Neural cell (in vitro differentiated cells): ENCODE measurements around the gene MAEA. TPM values are rescaled to one million over a fixed set of nuclear protein-coding genes. Genes with fewer than 3 reads are reported as not detected.
A peak's percentile ranks its signal among the peaks of the same experiment; 100 is the strongest.

ENCODE experiments used
- H2AFZ ChIP-seq: fragments of 200-600, 300-800 bp; sonication (generic), shearing (Covaris generic); 2 replicates; pipeline ENCODE4 v1.6.0; 2014; ENCODE audit warnings: low read depth, mild to moderate bottlenecking, antibody characterized with exemption, low read length, moderate library complexity
- H3F3A ChIP-seq: fragments of 200-600 bp; shearing (Covaris generic); 2 replicates; pipeline ENCODE4 v1.6.1; 2016; ENCODE audit warnings: mild to moderate bottlenecking, moderate library complexity, mixed read lengths, antibody characterized with exemption, low read length; ENCODE audit not compliant: insufficient read depth, poor library complexity, severe bottlenecking
- H3K27ac ChIP-seq: fragments of 200-600, 300-800 bp; sonication (generic), shearing (Covaris generic); 2 replicates; pipeline ENCODE4 v1.5.1; 2014; ENCODE audit warnings: mild to moderate bottlenecking, low read length, moderate library complexity
- H3K27me3 ChIP-seq: fragments of 300-800, 200-600 bp; sonication (generic), shearing (Covaris generic); 2 replicates; pipeline ENCODE4 v1.6.0; 2014; ENCODE audit warnings: mild to moderate bottlenecking, low read depth, low read length, moderate library complexity; ENCODE audit not compliant: insufficient read depth
- H3K36me3 ChIP-seq: fragments of 300-800, 200-600 bp; sonication (generic), shearing (Covaris generic); 2 replicates; pipeline ENCODE4 v1.5.1; 2014; ENCODE audit warnings: mild to moderate bottlenecking, antibody characterized with exemption, low read length, moderate library complexity; ENCODE audit not compliant: insufficient read depth
- H3K4me2 ChIP-seq: fragments of 300-800, 200-600 bp; sonication (generic), shearing (Covaris generic); 2 replicates; pipeline ENCODE4 v1.6.0; 2014; ENCODE audit warnings: mild to moderate bottlenecking, low read length
- H3K4me3 ChIP-seq: fragments of 300-800, 200-600 bp; sonication (generic), shearing (Covaris generic); 2 replicates; pipeline ENCODE4 v1.5.1; 2014; ENCODE audit warnings: mild to moderate bottlenecking, low read length, moderate library complexity
- H3K79me2 ChIP-seq: fragments of 200-600 bp; shearing (Covaris generic); replicated peaks from 2 replicates; pipeline ENCODE4 v1.6.0; 2014; ENCODE audit warnings: mild to moderate bottlenecking, low read length, moderate library complexity; ENCODE audit not compliant: insufficient read depth
- H3K9ac ChIP-seq: fragments of 300-800, 200-600 bp; sonication (generic), shearing (Covaris generic); 2 replicates; pipeline ENCODE4 v1.6.1; 2016; ENCODE audit warnings: mild to moderate bottlenecking, low read length, mixed read lengths
- H3K9me2 ChIP-seq: fragments of 200-600 bp; shearing (Covaris generic); 2 replicates; pipeline ENCODE4 v1.6.1; 2016; ENCODE audit warnings: mild to moderate bottlenecking, low read length, mixed read lengths; ENCODE audit not compliant: insufficient read depth
- H3K9me3 ChIP-seq: fragments of 200-600, 300-800 bp; sonication (generic), shearing (Covaris generic); 2 replicates; pipeline ENCODE4 v1.6.1; 2016; ENCODE audit warnings: mild to moderate bottlenecking, mixed run types, low read length, moderate library complexity, mixed read lengths
- H4K20me1 ChIP-seq: fragments of 200-600 bp; shearing (Covaris generic); 2 replicates; pipeline ENCODE4 v1.6.1; 2016; ENCODE audit warnings: mild to moderate bottlenecking, mixed run types; ENCODE audit not compliant: insufficient read depth
- EP300 ChIP-seq: fragments of 450-650 bp; conservative IDR thresholded peaks from 2 replicates; pipeline ENCODE4 v1.6.1; 2014; ENCODE audit warnings: antibody characterized with exemption, mild to moderate bottlenecking, moderate library complexity; ENCODE audit not compliant: poor library complexity, severe bottlenecking
- EZH2 ChIP-seq: fragments of 200-600, 300-800 bp; shearing (Covaris generic), sonication (generic); IDR thresholded peaks from 2 replicates; pipeline ENCODE4 v1.6.1; 2014; ENCODE audit warnings: antibody characterized with exemption, low read length, borderline replicate concordance, mild to moderate bottlenecking; ENCODE audit not compliant: insufficient read depth, poor library complexity, severe bottlenecking
- MXI1 ChIP-seq: fragments of 450-650 bp; conservative IDR thresholded peaks from 2 replicates; pipeline ENCODE4 v1.6.1; 2014; ENCODE audit warnings: antibody characterized with exemption, mild to moderate bottlenecking; ENCODE audit not compliant: poor library complexity, severe bottlenecking
- POLR2AphosphoS5 ChIP-seq: IDR thresholded peaks from 2 replicates; pipeline ENCODE4 v1.6.1; 2012
- RAD21 ChIP-seq: fragments of 450-650 bp; conservative IDR thresholded peaks from 2 replicates; pipeline ENCODE4 v1.6.1; 2014; ENCODE audit warnings: antibody characterized with exemption, mild to moderate bottlenecking, moderate library complexity
- SMC3 ChIP-seq: fragments of 450-650 bp; conservative IDR thresholded peaks from 2 replicates; pipeline ENCODE4 v1.6.1; 2014; ENCODE audit warnings: antibody characterized with exemption, mild to moderate bottlenecking, moderate library complexity; ENCODE audit not compliant: poor library complexity
- TAF1 ChIP-seq: IDR thresholded peaks from 2 replicates; pipeline ENCODE4 v1.6.1; 2012; ENCODE audit warnings: low read depth
- polyA plus RNA-seq: library from polyadenylated mRNA; depleted of rRNA; stranded (reverse); fragments of >200 nt; gene quantifications from 2 replicates; pipeline ENCODE4 v1.2.3, GENCODE V29; 2014
- TF ChIP-seq, protein P1 (sequence below): fragments of 450-650 bp; IDR thresholded peaks from 2 replicates; pipeline ENCODE4 v1.5.1; 2014; ENCODE audit warnings: antibody characterized with exemption, mild to moderate bottlenecking, moderate library complexity; ENCODE audit not compliant: poor library complexity, severe bottlenecking
- TF ChIP-seq, protein P2 (sequence below): IDR thresholded peaks from 2 replicates; pipeline ENCODE4 v1.6.1; 2012; ENCODE audit warnings: borderline replicate concordance

MAEA gene
- polyA plus RNA-seq, 1 donor from 2014 or later, result 106 TPM

DNA sequence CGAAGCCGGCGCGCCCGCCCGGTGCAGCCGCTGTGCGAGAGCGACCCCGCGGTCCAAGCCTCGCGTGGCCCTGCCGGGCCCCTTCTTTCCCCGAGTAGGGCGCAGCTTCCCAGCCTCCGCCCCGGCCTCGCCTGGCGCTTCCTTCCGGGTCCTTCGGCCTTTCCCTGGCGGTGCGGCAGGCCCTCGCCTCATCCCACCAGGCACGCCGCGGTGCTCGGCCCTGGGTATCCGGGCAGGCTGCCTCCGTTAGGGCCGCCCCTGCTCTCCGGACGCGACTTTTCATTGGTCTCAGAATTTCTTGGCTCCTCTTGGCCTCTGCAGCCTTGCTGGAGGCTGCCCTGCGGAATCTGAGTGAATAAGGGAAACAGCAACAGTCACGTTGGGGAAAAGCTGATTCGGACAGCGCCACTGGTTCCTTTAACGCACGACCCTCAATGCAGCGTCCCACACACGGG lies 57.7 kb downstream of the MAEA start:
- Histone ChIP-seq H2AFZ (peak overlapping the region; percentile 51), H3K9me2 (no peaks in the 10 kb centered on the region), H3K27me3 (no peaks in the 10 kb centered on the region), H3K4me2 (peak overlapping the region; percentile 69), H4K20me1 (no peaks in the 10 kb centered on the region), H3K36me3 (no peaks in the 10 kb centered on the region), H3K9ac (peak overlapping the region; percentile 93), H3K79me2 (no peaks in the 10 kb centered on the region), H3K9me3 (no peaks in the 10 kb centered on the region), H3F3A (no peaks in the 10 kb centered on the region), H3K4me3 (peak overlapping the region; percentile 99), H3K27ac (peak overlapping the region; percentile 87)
- TF ChIP-seq POLR2AphosphoS5 (no peak), SMC3 (peak; percentile 51), RAD21 (peak; percentile 50), MXI1 (peak; percentile 74), TAF1 (no peak)
- TF ChIP-seq, protein P1, sequence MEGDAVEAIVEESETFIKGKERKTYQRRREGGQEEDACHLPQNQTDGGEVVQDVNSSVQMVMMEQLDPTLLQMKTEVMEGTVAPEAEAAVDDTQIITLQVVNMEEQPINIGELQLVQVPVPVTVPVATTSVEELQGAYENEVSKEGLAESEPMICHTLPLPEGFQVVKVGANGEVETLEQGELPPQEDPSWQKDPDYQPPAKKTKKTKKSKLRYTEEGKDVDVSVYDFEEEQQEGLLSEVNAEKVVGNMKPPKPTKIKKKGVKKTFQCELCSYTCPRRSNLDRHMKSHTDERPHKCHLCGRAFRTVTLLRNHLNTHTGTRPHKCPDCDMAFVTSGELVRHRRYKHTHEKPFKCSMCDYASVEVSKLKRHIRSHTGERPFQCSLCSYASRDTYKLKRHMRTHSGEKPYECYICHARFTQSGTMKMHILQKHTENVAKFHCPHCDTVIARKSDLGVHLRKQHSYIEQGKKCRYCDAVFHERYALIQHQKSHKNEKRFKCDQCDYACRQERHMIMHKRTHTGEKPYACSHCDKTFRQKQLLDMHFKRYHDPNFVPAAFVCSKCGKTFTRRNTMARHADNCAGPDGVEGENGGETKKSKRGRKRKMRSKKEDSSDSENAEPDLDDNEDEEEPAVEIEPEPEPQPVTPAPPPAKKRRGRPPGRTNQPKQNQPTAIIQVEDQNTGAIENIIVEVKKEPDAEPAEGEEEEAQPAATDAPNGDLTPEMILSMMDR, result peak; percentile 6

DNA sequence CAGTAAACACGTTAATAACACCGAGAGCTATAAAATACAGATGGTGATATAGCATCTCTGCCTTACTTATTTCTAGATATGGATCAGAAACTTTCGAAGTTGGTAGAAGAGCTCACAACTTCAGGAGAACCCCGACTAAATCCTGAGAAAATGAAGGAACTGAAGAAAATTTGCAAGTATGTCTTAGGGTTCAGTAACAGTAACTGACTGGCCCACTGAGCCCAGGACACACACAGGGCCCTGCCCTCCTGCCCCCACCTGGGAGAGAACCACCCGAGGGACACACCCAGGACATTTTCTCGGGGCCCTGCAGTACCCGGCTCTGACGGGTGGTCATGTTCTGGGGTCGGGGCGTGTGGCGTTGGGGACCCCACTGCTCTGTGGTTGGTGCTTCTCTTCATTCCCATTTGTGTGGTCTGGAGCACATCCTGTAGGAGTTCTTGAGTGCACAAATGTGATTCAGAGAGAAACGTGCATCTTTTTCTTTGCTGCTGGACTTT lies 58.4 kb downstream of the MAEA start:
- no peaks in the 10 kb centered on the region for H4K20me1 ChIP-seq
- H3K36me3 ChIP-seq, result no peaks in the 10 kb centered on the region
- H3K9me3 ChIP-seq, result no peaks in the 10 kb centered on the region
- H3K4me3 ChIP-seq, result peak overlapping the region; percentile 99
- H3K79me2 ChIP-seq, result no peaks in the 10 kb centered on the region
- peak overlapping the region; percentile 87 for H3K27ac ChIP-seq
- H3K27me3 ChIP-seq, result no peaks in the 10 kb centered on the region
- H3K9ac ChIP-seq, result peak overlapping the region; percentile 93
- H3F3A ChIP-seq, result no peaks in the 10 kb centered on the region
- peak overlapping the region; percentile 69 for H3K4me2 ChIP-seq
- no peak overlapping the region for H2AFZ ChIP-seq
- no peaks in the 10 kb centered on the region for H3K9me2 ChIP-seq
- TF ChIP-seq TAF1 (no peak), EZH2 (no peak), EP300 (no peak), RAD21 (no peak), POLR2AphosphoS5 (no peak), MXI1 (no peak), SMC3 (no peak)
- TF ChIP-seq, protein P2, sequence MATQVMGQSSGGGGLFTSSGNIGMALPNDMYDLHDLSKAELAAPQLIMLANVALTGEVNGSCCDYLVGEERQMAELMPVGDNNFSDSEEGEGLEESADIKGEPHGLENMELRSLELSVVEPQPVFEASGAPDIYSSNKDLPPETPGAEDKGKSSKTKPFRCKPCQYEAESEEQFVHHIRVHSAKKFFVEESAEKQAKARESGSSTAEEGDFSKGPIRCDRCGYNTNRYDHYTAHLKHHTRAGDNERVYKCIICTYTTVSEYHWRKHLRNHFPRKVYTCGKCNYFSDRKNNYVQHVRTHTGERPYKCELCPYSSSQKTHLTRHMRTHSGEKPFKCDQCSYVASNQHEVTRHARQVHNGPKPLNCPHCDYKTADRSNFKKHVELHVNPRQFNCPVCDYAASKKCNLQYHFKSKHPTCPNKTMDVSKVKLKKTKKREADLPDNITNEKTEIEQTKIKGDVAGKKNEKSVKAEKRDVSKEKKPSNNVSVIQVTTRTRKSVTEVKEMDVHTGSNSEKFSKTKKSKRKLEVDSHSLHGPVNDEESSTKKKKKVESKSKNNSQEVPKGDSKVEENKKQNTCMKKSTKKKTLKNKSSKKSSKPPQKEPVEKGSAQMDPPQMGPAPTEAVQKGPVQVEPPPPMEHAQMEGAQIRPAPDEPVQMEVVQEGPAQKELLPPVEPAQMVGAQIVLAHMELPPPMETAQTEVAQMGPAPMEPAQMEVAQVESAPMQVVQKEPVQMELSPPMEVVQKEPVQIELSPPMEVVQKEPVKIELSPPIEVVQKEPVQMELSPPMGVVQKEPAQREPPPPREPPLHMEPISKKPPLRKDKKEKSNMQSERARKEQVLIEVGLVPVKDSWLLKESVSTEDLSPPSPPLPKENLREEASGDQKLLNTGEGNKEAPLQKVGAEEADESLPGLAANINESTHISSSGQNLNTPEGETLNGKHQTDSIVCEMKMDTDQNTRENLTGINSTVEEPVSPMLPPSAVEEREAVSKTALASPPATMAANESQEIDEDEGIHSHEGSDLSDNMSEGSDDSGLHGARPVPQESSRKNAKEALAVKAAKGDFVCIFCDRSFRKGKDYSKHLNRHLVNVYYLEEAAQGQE, result no peak
- TF ChIP-seq, protein P1, result no peak
